ENCODE measurements around the gene IQGAP3.

DNA sequence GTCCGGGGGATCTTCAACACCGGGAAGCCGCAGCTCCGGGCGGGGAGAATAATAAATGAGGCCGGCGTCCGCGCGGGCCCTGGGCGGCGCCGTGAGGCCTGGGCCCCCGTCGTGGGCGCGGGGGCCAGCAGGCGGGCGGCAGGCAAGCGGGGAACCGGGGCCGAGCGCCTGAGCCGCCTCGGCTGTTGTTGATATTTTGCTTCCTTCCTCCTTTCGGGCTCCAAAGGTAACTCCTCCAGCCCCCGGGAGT lies 71.9 kb downstream of the IQGAP3 start, which contains the start of gene MEF2D:
- peak in 2 of 6 experiments; percentile 4 to 14 for TF ChIP-seq CTCF (IDR thresholded peaks at IDR 0.05)
- peak in 3 of 4 donors; percentile 55 to 85 (median 63) for TF ChIP-seq POLR2A (IDR thresholded peaks at IDR 0.05)

Data from esophagus squamous epithelium (tissue), 4 donors.